Fibroblast of lung (primary cell): ENCODE data around the gene CLCN7. TPM values are rescaled to one million over a fixed set of nuclear protein-coding genes. Genes with fewer than 3 reads are reported as not detected.

Experiments
- DNase-seq, 2 donors: peaks; one replicate each; pipeline versions ENCODE4 v3.0.0 to v3.0.0-alpha.2; 2010; ENCODE audit warnings: low read depth in 2 of 2
- H2AFZ ChIP-seq: 2 replicates; pipeline ENCODE4 v1.5.1; 2012; ENCODE audit warnings: low read length, control low read depth, inconsistent platforms
- H3K27ac ChIP-seq: 2 replicates; pipeline ENCODE4 v1.5.1; 2011; ENCODE audit warnings: low read length, control low read depth; ENCODE audit not compliant: insufficient read depth
- H3K27me3 ChIP-seq: 2 replicates; pipeline ENCODE4 v1.5.1; 2011; ENCODE audit warnings: mild to moderate bottlenecking, low read length; ENCODE audit not compliant: control insufficient read depth, insufficient read depth
- H3K36me3 ChIP-seq: 2 replicates; pipeline ENCODE4 v1.5.1; 2011; ENCODE audit warnings: low read length; ENCODE audit not compliant: control insufficient read depth, insufficient read depth
- H3K4me1 ChIP-seq: 2 replicates; pipeline ENCODE4 v1.5.1; 2011; ENCODE audit warnings: low read length; ENCODE audit not compliant: control insufficient read depth, insufficient read depth; ENCODE audit errors: extremely low read depth
- H3K4me2 ChIP-seq: 2 replicates; pipeline ENCODE4 v1.5.1; 2011; ENCODE audit warnings: low read length, control low read depth; ENCODE audit not compliant: insufficient read depth; ENCODE audit errors: extremely low read depth
- H3K4me3 ChIP-seq, 4 experiments: fragments of 200-600 bp in 1 of 4; sonication (generic) in 1 of 4; replicated peaks in 1 of 4; 2 replicates each; pipeline ENCODE4 v1.5.1; 2011 to 2016; ENCODE audit warnings: low read length in 4 of 4, low read depth in 3 of 4, mild to moderate bottlenecking in 3 of 4, control low read depth in 2 of 4, inconsistent platforms in 1 of 4, mixed read lengths in 1 of 4; ENCODE audit not compliant: insufficient read depth in 1 of 4; ENCODE audit errors: control extremely low read depth in 1 of 4
- H3K79me2 ChIP-seq: 2 replicates; pipeline ENCODE4 v1.5.1; 2012; ENCODE audit warnings: mild to moderate bottlenecking, low read length, inconsistent platforms; ENCODE audit not compliant: control insufficient read depth, insufficient read depth
- H3K9ac ChIP-seq: 2 replicates; pipeline ENCODE4 v1.5.1; 2011; ENCODE audit warnings: mild to moderate bottlenecking, low read length, control low read depth; ENCODE audit not compliant: insufficient read depth
- H3K9me3 ChIP-seq: 2 replicates; pipeline ENCODE4 v1.5.1; 2012; ENCODE audit warnings: low read depth, low read length; ENCODE audit not compliant: control insufficient read depth, insufficient read depth
- H4K20me1 ChIP-seq: 2 replicates; pipeline ENCODE4 v1.5.1; 2011; ENCODE audit warnings: low read length; ENCODE audit not compliant: control insufficient read depth, insufficient read depth; ENCODE audit errors: extremely low read depth
- EZH2 ChIP-seq: IDR thresholded peaks from 2 replicates; pipeline ENCODE4 v1.5.1; 2012; ENCODE audit warnings: low read length, control low read depth, mild to moderate bottlenecking; ENCODE audit errors: missing control alignments
- polyA plus RNA-seq, 2 donors: library from polyadenylated mRNA; depleted of rRNA in 1 of 2; stranded (reverse) in 1 of 2; unstranded in 1 of 2; fragments of >200 nt; gene quantifications; 2 replicates each; pipeline ENCODE4 v1.2.1, GENCODE V29; 2011 to 2012; ENCODE audit warnings: missing spikeins in 1 of 2
- total RNA-seq: library from RNA; depleted of rRNA; stranded (reverse); fragments of >200 nt; gene quantifications from 2 replicates; pipeline ENCODE4 v1.2.1, GENCODE V29; 2014
- TF ChIP-seq, protein P1 (sequence below), 2 donors: IDR thresholded peaks in 1 of 2; conservative IDR thresholded peaks in 1 of 2; 1 replicate in 1 of 2; 2 replicates in 1 of 2; pipeline ENCODE4 v1.5.1; 2011 to 2012; ENCODE audit warnings: low read length in 2 of 2, control low read depth in 1 of 2, inconsistent platforms in 1 of 2, low read depth in 1 of 2, mild to moderate bottlenecking in 1 of 2

The CLCN7 gene
- total and polyA plus RNA-seq, 2 donors (not counting 1 experiment from before 2014, with no cell fraction given), result 25.0 to 83.4 TPM

DNA sequence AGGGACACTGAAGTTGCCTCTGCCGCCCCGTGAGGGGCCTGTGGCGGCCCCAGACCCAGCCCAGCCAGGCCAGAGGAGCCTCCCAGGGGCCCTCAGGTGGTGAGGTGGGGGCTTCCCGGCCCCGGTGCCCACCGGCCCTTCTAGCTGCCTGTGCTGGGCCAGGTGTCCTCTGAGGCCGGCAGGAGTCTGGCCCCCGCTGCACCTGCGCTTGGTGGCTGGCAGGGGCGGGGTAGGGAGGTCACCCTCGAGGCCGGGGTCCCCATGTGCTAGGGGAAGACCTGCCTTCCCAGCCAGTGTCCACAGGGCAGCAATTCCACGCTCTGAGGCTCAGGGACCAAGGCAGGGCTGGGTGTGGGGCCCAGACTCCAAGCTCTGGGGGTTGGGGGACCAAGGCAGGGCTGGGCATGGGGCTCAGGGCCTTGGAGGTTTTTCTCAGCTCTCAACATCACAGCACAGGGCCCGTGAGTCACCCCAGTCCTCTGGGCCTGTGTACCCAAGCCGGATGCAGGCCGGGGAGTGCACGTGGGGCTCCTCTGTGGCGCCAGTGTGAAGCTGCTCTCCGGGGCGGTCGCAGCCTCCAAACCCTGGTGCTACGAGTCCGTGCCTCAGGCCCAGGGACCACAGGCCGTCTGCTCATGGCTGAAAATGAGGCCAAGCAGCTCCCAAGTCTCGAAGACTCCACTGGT is 29.2 kb downstream of the CLCN7 start:
- H3K4me3 ChIP-seq, result no peak overlapping the region
- peaks cover 12% of the 10 kb centered on the region for H3K36me3 ChIP-seq
- TF ChIP-seq EZH2, result no peak
- TF ChIP-seq, protein P1, sequence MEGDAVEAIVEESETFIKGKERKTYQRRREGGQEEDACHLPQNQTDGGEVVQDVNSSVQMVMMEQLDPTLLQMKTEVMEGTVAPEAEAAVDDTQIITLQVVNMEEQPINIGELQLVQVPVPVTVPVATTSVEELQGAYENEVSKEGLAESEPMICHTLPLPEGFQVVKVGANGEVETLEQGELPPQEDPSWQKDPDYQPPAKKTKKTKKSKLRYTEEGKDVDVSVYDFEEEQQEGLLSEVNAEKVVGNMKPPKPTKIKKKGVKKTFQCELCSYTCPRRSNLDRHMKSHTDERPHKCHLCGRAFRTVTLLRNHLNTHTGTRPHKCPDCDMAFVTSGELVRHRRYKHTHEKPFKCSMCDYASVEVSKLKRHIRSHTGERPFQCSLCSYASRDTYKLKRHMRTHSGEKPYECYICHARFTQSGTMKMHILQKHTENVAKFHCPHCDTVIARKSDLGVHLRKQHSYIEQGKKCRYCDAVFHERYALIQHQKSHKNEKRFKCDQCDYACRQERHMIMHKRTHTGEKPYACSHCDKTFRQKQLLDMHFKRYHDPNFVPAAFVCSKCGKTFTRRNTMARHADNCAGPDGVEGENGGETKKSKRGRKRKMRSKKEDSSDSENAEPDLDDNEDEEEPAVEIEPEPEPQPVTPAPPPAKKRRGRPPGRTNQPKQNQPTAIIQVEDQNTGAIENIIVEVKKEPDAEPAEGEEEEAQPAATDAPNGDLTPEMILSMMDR (conservative IDR thresholded peaks at IDR 0.05 in 1 of 2, IDR thresholded peaks at IDR 0.05 in 1 of 2; ENCODE audit: low read depth in 1 of 2, low read length in 2 of 2), result no peak
- no peaks in the 10 kb centered on the region for H3K4me1 ChIP-seq
- DNase-seq, result no peak
- H3K27ac ChIP-seq, result no peak overlapping the region
- no peak overlapping the region for H3K4me2 ChIP-seq
- H3K27me3 ChIP-seq, result no peaks in the 10 kb centered on the region
- H2AFZ ChIP-seq, result no peak overlapping the region
- H4K20me1 ChIP-seq, result no peaks in the 10 kb centered on the region
- no peaks in the 10 kb centered on the region for H3K79me2 ChIP-seq
- no peak overlapping the region for H3K9ac ChIP-seq
- no peaks in the 10 kb centered on the region for H3K9me3 ChIP-seq

DNA sequence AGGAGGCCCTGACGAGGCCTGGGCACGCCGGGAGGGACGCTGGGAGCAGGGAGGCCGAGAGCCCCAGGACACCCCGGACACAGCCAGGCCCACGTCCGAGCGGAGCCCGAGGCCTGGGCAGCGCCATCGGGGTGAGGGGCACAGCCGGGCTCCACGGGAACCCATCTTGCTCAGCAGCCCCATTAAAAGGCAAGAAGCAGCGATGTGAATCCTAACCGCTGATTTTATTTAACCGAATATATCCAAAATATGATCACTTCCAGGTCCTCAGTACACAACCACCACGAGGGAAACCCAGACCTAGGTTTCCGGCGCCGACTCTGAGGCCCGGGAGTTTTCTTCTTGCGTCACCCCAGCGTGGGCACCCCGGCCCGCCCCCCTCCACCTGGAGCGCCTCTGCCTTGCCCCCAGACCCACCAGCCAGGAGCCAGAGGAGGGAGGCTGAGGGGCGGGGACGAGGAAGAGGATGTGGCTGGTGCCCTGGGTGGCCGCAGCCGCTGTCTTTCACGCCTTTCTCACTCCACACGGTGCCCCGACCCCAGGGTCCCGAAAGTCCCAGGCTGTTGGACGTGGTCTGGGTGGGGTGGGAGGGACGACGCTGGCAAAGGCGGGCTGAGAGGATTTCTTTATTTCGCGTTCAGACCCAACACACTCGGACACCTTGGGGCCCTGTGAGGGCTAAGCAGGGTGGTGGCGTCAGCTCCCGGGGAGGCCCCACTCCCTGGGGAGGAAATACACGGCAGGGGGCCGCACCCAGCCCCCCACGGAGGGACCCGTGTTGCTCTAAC is 29.9 kb downstream of the CLCN7 start:
- no peak for TF ChIP-seq EZH2
- TF ChIP-seq, protein P1 (conservative IDR thresholded peaks at IDR 0.05 in 1 of 2, IDR thresholded peaks at IDR 0.05 in 1 of 2; ENCODE audit: low read depth in 1 of 2, low read length in 2 of 2), result no peak
- no peaks in the 10 kb centered on the region for H3K9me3 ChIP-seq
- H2AFZ ChIP-seq, result no peak overlapping the region
- no peaks in the 10 kb centered on the region for H3K4me1 ChIP-seq
- H3K9ac ChIP-seq, result no peak overlapping the region
- no peaks in the 10 kb centered on the region for H4K20me1 ChIP-seq
- no peak overlapping the region for H3K4me2 ChIP-seq
- H3K4me3 ChIP-seq, result no peak overlapping the region
- H3K36me3 ChIP-seq, result peaks cover 12% of the 10 kb centered on the region
- H3K79me2 ChIP-seq, result no peaks in the 10 kb centered on the region
- no peaks in the 10 kb centered on the region for H3K27me3 ChIP-seq
- H3K27ac ChIP-seq, result no peak overlapping the region
- no peak for DNase-seq

DNA sequence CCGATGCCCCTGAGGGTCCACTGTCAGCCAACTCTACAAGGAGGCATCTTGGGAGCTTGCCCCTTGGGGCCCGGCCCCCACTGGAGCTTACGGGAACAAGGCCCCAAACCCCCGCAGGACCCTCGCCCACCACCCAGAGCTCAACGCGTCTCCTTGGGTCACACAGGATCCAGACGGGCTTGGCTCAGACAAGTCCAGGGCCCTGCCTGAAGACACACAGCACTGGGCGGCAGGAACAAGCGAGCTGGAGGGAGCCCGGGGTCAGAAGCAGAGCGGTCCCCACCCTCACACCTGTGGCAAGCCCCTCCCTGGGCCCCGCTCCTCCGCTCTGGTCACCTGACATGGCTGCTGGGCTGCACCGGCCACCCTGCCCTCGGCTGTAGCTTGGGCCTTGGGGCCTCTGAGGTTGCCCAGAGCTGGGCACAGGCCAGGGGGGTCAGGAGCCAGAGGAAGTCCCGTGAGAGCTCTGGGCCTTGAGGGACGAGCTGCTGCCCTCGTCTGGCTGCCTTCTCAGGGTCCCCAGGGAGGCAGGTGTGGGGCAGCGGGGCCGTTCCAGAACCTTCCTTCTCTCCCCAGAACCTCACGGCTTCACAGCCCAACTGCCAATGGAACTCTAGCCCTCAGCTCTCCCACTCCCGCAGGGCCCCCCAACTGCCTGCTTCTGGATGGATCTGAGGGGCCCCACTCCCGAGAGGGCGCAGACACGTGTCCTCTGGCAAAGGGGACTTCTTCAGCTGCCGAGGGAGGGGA is 30.7 kb downstream of the CLCN7 start, which contains the start of gene CCDC154:
Gene CCDC154, minus strand, starts transcription at position 577 of the 750 bp plus-strand sequence. Its CDS starts 234 bp downstream, at position 343.
- H2AFZ ChIP-seq, result no peak within 1 kb of the TSS
- no peaks in the 10 kb centered on the region for H3K9me3 ChIP-seq
- TF ChIP-seq EZH2, result no peak
- TF ChIP-seq, protein P1 (conservative IDR thresholded peaks at IDR 0.05 in 1 of 2, IDR thresholded peaks at IDR 0.05 in 1 of 2; ENCODE audit: low read depth in 1 of 2, low read length in 2 of 2), result no peak
- H3K4me1 ChIP-seq, result no peaks in the 10 kb centered on the region
- no peak for DNase-seq
- H3K27me3 ChIP-seq, result no peaks in the 10 kb centered on the region
- H4K20me1 ChIP-seq, result no peaks in the 10 kb centered on the region
- H3K4me3 ChIP-seq, result no peak within 1 kb of the TSS
- no peak within 1 kb of the TSS for H3K27ac ChIP-seq
- H3K79me2 ChIP-seq, result no peaks in the 10 kb centered on the region
- no peak within 1 kb of the TSS for H3K4me2 ChIP-seq
- no peak within 1 kb of the TSS for H3K9ac ChIP-seq
- H3K36me3 ChIP-seq, result peaks cover 11% of the 10 kb centered on the region
